Stimulated activated CD4-positive, alpha-beta T cell treated with anti-CD3 and anti-CD28 coated beads, Interleukin-15, amount 100 ng/mL, for 48 hours (primary cell): ENCODE data around the gene FOLH1.
"Not testable (repeated sequence)": the region's sequence is repeated elsewhere in the genome, so short reads cannot be mapped to it uniquely, and the experiment has no call there.

ENCODE experiments used
- DNase-seq, 2 donors: peaks; one replicate each; pipeline ENCODE4 v3.0.0-alpha.2; 2020; ENCODE audit warnings: low read depth in 2 of 2

The FOLH1 gene

GRCh38 chr11:49208006-49208721 lies at the start of gene FOLH1:
Gene FOLH1 (minus strand): TSS chr11:49208602. CDS start chr11:49208409, 193 bp downstream.
- DNase-seq: no peak

- not testable (repeated sequence) for DNase-seq
Observed at GRCh38 chr11:49255148-49255547, 46.7 kb upstream of the FOLH1 start.

GRCh38 chr11:49251212-49251611 lies 42.8 kb upstream of the FOLH1 start:
- not testable (repeated sequence) for DNase-seq

GRCh38 chr11:49250398-49251115 lies 42.2 kb upstream of the FOLH1 start:
- not testable (repeated sequence) for DNase-seq

GRCh38 chr11:49249363-49249762 lies 41.0 kb upstream of the FOLH1 start:
- DNase-seq: not testable (repeated sequence)

- not testable (repeated sequence) for DNase-seq
Observed at GRCh38 chr11:49233685-49234084, 25.3 kb upstream of the FOLH1 start.

- not testable (repeated sequence) for DNase-seq
Observed at GRCh38 chr11:49233019-49233418, 24.6 kb upstream of the FOLH1 start.

- DNase-seq: not testable (repeated sequence)
Observed at GRCh38 chr11:49231725-49232124, 23.3 kb upstream of the FOLH1 start.

- DNase-seq: not testable (repeated sequence)
Observed at GRCh38 chr11:49230534-49230933, 22.1 kb upstream of the FOLH1 start.

- DNase-seq: not testable (repeated sequence)
Observed at GRCh38 chr11:49230001-49230400, 21.6 kb upstream of the FOLH1 start.

- DNase-seq: not testable (repeated sequence)
Observed at GRCh38 chr11:49229136-49229535, 20.7 kb upstream of the FOLH1 start.

- not testable (repeated sequence) for DNase-seq
Observed at GRCh38 chr11:49225255-49225785, 16.9 kb upstream of the FOLH1 start.

GRCh38 chr11:49221112-49221511 lies 12.7 kb upstream of the FOLH1 start:
- no peak for DNase-seq

GRCh38 chr11:49213026-49213560 lies 4.7 kb upstream of the FOLH1 start:
- DNase-seq: no peak

- DNase-seq: not testable (repeated sequence)
Observed at GRCh38 chr11:49206999-49207398, 1.4 kb downstream of the FOLH1 start.

- DNase-seq: no peak
Observed at GRCh38 chr11:49202287-49202976, 6.0 kb downstream of the FOLH1 start.

GRCh38 chr11:49196775-49197174 lies 11.6 kb downstream of the FOLH1 start:
- not testable (repeated sequence) for DNase-seq

- not testable (repeated sequence) for DNase-seq
Observed at GRCh38 chr11:49196002-49196401, 12.4 kb downstream of the FOLH1 start.

- DNase-seq: not testable (repeated sequence)
Observed at GRCh38 chr11:49190287-49190686, 18.1 kb downstream of the FOLH1 start.

- not testable (repeated sequence) for DNase-seq
Observed at GRCh38 chr11:49186225-49186624, 22.2 kb downstream of the FOLH1 start.

- not testable (repeated sequence) for DNase-seq
Observed at GRCh38 chr11:49185597-49185996, 22.8 kb downstream of the FOLH1 start.

GRCh38 chr11:49184756-49185155 lies 23.6 kb downstream of the FOLH1 start:
- not testable (repeated sequence) for DNase-seq
